Measurements from ENCODE around the gene LIMS1. TPM values are rescaled to one million over a fixed set of nuclear protein-coding genes. Genes with fewer than 3 reads are reported as not detected.
"Not testable (repeated sequence)": the region's sequence is repeated elsewhere in the genome, so short reads cannot be mapped to it uniquely, and the experiment has no call there.

Gene LIMS1
- total RNA-seq, 1 donor from 2014 or later: 50.2 TPM

DNA sequence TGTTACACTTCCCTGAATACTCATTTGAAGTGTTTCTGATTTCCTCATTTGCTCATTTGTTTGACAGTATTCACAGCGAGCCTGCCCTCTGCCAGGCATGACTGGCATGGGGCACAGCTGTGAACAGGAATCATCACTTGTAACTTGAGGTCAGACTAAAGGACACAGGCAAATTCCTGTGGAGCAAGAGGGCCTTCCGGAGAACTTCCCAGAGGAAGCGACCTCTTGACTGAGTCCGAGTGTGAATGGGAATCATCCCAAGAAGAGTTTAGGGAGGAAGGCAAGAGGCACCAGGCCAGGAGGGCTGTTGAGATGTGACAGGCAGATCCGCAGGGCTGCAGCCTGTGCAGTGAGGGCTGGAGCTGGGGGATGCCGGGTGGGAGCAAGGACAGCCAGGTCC lies 45.4 kb downstream of the LIMS1 start:
- DNase-seq (ENCODE audit: low spot score) (no peak), ATAC-seq (peak; percentile 35)
- intact Hi-C loops (cut with DNase I): no loop called here

DNA sequence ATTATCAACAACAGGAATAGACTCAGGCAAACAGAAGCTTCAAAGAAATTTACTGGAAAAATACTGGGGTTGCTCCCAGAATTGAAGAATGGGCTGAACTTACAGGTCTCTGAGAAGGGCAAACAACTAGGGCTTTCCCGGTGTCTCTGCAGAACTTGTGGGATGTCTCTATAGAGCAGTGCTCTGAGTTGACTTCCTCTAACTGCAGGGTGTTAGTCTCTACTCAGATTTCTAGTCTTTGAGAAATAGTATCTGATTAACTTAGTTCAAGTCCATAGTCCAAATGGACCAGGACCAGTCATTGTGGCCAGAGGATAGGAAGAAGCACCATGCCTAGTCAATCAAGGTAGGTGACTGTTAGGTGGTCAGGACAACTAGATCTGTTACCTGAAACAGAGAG lies 45.8 kb downstream of the LIMS1 start:
- ATAC-seq (peak; percentile 20), DNase-seq (ENCODE audit: low spot score) (no peak)
- intact Hi-C loops (cut with DNase I): no loop called here

DNA sequence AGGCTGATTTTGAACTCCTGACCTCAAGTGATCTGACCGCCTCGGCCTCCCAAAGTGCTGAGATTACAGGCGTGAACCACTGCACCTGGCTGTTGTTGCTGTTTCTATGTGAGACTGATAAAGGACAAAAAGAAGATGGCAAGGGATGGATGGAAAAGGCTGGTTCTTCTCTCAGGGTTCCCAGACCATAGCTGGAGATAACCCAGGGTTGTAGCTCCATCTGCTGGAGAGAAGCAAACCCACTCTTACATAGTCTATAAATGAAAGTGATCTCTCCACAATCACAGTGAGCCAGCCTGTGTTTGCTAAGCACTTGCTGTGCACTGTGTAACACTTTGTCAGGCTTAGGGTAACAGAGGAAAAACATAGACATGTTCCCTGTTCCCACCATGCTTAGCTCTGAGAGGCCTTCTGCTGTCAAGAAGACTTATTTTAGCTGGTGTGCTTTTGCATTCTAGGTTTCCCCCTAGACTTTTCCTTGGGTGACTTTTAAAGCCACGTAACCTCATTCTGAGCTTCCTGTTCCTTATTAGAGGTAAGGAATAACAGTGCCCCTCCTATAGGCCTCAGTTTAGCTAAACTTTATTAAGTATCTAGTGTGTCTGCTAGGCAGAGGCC lies 49.7 kb downstream of the LIMS1 start:
- ATAC-seq: peak; percentile 88

DNA sequence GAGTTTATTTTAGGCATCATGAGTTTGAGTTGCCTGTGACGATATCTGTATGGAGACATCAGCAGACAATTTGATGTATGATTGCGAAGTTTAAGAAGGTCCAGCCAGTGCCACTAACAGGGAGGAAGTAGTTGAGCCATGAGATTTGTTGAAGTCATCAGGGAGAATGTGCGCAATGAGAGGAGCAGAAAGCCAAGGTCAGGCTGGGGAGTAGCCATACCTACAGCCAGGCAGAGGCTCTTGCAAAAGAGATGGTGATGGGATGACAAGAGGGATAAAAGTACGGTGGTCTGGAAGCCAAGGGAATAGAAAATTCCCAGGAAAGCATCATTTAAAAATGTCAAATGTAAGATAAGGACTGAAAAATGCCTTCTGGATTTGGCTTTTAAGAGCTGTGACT lies 51.2 kb downstream of the LIMS1 start:
- DNase-seq (ENCODE audit: low spot score): no peak
- intact Hi-C loops (cut with DNase I): no loop called here
- ATAC-seq: no peak

More for the DNA sequence above, 49.7 kb downstream of the LIMS1 start:
- intact Hi-C loops (cut with DNase I): no loop called here
- peak; percentile 71 for DNase-seq (ENCODE audit: low spot score)

DNA sequence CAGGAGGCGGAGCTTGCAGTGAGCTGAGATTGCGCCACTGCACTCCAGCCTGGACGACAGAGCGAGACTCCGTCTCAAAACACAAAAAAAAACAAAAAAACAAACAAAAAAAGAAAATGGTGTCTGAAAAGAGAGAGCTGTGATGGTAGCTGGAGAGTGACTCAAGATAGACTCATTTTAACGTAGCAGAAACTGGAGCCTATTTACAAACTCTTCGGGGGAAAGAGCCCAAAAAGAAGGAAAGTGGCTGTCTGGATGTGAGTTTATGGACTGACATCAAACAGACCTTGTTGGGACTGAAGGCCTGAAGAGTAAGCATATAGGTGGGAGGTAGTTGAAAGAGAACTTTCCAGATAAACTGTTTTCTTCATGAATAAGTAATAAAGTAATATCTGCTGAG lies 51.8 kb downstream of the LIMS1 start:
- DNase-seq (ENCODE audit: low spot score) (no peak), ATAC-seq (no peak)
- intact Hi-C loops (cut with DNase I): no loop called here

DNA sequence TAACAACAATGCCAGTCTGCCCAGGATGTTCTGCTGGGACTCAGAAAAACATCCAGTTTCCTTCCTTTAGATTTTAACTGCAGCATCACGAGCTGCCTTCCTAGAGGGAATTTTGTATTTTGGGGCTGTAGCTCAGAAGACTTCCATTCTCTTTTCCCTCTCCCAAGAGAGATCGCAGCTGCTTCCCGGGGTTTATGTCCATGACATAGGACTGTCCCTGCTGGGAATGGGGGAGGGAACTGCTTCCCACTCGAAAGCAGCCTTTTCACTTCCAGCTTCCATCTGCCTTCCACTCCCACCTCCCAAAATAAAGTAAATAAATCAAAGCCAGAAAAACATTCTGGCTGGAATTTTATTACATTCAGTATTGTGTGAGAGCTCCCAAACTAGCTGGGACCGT lies 52.4 kb downstream of the LIMS1 start:
- ATAC-seq (no peak), DNase-seq (ENCODE audit: low spot score) (no peak)
- intact Hi-C loops (cut with DNase I): no loop called here

DNA sequence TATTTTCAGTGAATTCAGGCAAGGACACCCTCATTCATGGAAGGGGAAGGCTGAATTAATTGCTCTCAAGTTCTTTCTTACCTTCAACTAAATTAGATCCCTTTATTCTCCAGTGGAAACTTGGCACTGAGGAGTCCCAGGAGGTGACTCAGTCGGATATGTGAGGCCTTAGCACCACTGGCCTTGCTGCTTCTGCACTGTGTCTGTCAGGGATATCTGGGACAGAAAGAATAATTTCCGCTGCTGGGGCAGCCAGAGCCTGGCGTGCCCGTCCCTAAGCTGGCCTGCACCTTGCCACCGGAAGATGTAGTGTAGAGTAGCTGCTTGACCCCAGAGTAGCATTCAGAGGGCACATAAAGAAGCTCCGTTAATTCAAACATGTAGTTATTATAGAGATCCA lies 53.4 kb downstream of the LIMS1 start:
- intact Hi-C loops (cut with DNase I): no loop called here
- peak; percentile 47 for ATAC-seq

DNA sequence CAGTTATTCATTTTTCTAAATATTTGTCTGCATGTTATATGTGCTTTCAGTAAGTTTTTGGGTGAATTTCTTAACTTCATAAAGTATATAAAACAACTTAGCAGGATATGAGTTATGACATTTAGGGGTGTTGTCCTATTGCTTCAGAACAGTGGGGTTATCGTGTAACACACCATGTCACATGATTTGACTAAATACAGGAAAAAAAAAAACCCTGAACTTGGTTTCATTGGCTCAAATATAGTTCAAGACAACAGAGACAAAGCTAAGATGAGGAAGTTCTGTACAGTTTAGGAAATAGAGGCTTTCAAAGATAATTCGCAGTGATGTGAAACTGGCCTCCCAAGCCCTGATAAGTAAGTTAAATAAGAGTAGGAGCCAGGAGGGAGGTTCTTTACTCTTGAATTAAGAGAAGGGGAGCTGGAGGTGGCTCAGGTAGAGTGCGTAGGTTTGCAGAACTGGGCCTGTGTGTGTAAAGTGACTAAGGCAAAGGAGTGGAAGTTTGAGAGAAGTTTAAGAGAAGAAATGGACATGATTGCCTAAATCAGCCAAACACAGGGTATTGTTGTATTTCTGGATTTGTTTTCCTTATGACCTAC lies 53.9 kb downstream of the LIMS1 start:
- intact Hi-C loops (cut with DNase I): no loop called here
- no peak for DNase-seq (ENCODE audit: low spot score)
- ATAC-seq: peak; percentile 67

More for the DNA sequence above, 53.4 kb downstream of the LIMS1 start:
- no peak for DNase-seq (ENCODE audit: low spot score)

DNA sequence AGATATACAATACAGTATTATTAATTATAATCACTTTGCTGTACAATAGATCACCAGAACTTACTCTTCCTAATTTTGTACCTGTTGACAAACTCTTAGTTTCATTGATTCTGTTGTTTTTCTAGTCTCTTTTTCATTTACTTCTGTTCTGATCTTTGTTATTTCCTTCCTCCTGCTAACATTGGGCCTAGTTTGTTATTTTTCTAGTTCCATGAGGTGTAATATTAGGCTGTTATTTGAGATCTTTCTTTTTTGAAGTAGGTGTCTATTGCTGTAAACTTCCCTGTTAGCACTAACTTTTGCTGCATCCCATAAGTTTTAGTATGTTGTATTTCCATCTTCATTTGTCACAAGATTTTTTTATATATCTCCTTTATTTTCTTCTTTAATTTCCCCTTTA lies 55.1 kb downstream of the LIMS1 start:
- ATAC-seq (no peak), DNase-seq (ENCODE audit: low spot score) (no peak)
- intact Hi-C loops (cut with DNase I): no loop called here

DNA sequence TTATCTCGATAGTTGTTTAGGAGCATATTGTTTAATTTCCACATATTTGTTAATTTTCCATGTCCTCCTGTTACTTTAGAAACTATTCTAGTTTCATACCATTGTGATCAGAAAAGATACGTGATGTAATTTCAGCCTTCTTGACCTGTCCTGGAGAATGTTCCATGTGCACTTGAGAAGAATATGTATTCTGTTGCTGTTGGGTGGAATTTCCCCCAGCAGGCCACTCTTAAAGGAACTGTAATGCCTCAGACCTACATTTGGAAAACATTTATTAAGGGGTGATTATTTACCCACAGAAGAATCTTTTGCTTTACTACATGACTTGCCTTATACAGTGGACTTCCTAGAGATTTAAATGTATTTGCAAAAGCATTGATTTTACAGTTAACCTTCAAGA lies 55.5 kb downstream of the LIMS1 start:
- DNase-seq (ENCODE audit: low spot score) (no peak), ATAC-seq (no peak)
- intact Hi-C loops (cut with DNase I): no loop called here

DNA sequence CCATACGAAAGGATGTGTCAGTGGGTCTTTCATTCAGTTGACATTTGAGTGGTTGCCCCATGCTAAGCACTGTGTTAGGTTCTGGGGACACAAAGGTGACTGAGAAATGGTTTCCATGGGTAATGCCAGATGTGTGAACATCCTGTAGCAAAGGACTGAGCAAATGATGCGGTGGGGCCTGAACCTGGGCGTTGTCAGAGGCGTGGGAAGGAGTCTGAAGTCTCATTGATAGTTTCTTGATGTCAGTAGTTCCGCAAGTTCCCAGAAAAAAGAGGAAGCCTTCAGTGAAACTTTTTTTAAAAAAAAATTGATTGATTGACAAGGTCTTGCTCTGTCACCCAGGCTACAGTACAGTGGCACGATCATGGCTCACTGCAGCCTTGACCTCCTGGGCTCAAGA lies 56.9 kb downstream of the LIMS1 start:
- intact Hi-C loops (cut with DNase I): no loop called here
- DNase-seq (ENCODE audit: low spot score) (no peak), ATAC-seq (no peak)

DNA sequence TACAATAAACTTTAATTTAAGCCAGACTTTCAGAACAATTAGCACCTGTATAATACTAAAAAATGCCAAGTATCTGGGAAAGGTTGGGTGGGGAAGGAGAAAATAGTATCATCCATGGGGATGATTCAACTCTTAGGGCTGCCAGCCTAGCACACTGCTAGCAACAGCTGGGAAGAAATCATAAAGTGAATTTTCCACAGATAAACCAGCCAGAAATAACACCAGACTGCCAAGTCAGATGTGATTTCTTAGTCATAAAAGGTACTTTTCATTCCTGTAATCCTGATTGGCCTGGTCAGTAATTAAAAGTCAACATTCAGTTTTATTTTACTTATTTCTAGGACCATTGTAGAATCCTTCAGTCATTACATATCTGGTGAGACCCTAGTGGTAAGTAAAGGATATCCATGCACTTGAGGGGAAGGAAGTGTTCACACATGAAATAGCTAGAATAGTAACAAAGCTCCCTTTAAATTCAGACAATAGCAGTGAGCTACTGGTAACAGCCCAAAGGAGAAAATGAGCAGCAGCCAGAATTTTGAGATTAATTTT lies 59.4 kb downstream of the LIMS1 start:
- intact Hi-C loops (cut with DNase I): no loop called here
- ATAC-seq: peak; percentile 81

DNA sequence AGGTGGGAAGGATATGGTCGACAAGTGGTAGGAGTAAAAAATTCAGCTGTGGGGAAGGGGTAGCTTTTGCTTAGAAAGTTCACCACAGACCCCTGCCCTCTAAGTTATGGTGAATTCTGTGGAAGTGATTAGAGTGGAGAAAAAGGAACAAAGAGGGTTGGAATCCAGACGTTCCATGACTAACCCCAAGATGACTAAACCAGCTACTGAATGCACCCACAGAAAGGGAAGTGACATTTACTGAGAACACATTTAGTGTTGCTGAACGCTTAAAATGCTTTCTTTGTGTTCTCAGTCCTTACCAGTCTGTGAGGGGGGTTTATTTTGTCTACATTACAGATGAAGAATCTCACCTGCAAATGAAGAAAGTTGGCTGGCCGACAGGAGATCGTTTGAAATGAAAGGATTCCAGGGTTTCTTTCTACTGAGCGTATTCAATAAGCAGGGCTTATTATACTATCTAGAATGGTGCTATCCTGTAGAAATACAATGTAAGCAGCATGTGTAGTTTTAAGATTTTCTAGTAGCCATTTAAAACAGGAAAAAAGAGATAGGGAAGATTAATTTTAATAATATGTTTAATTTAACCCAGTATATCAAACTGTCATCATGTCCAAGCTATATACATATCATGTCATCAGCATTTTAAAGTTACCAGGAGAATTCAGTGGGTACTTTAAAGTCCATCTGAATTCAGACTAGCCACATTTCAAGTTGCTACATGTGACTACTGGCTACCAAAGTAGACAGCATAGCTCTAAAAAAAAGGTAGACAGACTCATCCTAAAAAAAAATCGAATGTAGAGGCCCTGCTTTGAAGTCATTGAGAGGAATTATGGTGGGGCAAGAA lies 60.1 kb downstream of the LIMS1 start:
- intact Hi-C loops (cut with DNase I): no loop called here
- DNase-seq (ENCODE audit: low spot score): no peak
- peak; percentile 66 for ATAC-seq

More for the DNA sequence above, 59.4 kb downstream of the LIMS1 start:
- DNase-seq (ENCODE audit: low spot score): no peak

DNA sequence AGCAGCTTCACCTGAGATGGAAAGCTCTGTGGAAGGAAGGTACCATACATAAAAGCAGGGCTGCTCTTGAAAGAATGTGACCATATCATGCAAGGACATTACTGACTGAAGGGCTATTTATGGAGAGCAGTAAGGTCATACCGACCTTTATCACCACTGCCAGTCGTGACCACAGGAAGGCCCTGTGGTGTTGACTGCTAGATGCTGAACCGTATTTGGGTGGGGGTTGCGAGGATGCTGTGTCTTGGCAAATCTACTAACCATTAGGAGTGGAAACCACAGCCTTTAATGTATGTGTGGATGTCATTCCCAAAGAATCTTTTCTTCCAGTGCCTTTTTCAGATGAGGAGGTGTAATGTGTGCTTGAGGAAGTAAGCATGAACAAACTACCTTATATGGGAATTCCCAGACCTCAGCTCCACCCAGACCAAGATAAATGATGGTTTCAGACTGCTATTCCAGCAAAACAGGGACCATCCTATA lies 60.8 kb downstream of the LIMS1 start:
- ATAC-seq (no peak), DNase-seq (ENCODE audit: low spot score) (no peak)
- intact Hi-C loops (cut with DNase I): no loop called here

DNA sequence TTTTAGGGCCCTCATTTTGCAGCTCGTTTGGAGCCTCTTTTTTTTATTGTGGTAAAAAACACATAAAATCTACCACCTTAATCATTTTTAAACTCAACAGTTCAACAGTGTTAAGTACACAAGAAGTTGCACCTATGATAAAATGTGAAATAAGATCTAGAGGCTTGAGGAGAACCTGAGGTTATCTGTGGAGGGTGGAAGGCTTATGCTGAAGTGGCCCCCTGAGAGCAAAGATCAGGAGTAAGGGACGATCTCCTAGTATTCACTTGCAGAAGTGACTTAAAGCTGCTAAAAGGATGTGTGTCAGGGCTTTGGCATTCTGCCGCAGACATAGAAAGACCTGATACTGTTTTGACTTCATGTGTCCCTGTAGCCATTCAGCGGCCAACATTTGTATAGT lies 61.5 kb downstream of the LIMS1 start:
- DNase-seq (ENCODE audit: low spot score); intact Hi-C loops (cut with DNase I); ATAC-seq: not testable (repeated sequence)

DNA sequence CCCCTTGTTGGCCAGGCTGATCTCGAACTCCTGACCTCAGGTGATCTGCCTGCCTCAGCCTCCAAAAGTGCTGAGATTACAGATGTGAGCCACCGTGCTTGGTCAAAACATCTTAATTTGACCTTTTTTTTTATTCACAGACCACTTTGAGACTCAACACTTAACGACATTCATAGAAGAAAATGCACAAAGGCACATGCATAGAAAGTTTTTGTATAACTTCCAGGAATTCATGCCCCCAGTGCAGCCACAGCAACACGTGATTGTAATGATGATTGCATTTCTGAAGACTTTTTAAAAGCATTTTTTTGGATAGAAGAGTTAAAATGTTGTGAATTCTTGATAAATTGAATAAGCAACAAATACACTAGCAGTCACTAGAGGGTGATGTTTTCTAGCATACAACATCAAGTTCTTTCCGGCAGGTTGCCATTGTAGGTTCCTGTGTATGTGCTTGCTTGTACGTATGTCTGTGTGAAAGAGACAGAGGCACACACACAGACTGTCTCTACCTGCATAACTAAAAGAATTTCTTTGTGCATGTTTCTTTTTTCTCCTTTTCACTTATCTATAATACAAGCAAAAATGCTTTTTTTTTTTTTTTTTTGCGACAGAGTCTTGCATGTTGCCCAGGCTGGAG lies 63.0 kb downstream of the LIMS1 start:
- ATAC-seq: peak; percentile 59
- intact Hi-C loops (cut with DNase I); DNase-seq (ENCODE audit: low spot score): not testable (repeated sequence)

DNA sequence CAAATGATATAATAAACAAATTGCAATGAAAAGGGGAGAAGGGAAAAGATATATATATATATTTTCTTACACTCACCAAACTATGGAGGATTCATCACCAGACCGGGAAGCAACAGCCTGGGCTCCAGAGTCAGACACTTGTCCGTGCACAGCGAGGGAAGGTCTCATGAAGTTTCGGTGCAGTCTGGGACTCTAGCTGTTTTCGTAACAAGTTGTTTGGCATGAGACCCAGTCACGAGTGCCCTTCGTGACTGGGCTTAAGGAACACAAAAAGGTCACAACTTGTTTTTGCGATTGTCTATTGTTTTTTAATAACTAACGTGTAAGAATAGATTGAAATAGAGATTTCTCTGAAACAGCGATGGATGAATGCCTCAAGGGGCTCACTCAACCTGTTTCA lies 66.9 kb downstream of the LIMS1 start:
- ATAC-seq; intact Hi-C loops (cut with DNase I); DNase-seq (ENCODE audit: low spot score): not testable (repeated sequence)

DNA sequence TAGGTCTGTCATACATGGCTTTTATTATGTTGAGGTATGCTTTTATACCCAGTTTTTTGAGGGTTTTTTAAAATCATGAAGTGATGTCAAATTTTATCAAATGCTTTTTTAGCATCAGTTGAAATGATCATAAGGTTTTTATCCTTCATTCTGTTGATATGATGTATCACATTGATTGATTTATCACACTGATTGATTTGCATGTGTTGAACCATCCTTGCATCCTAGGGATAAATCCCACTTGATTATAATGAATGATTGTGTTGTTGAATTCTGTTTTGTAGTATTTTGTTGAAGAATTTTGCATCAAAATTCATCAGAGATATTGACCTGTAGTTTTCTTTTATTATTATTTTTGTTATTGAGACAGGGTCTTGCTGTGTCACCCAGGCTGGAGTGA lies 68.2 kb downstream of the LIMS1 start:
- ATAC-seq (no peak), DNase-seq (ENCODE audit: low spot score) (no peak)
- intact Hi-C loops (cut with DNase I): no loop called here

DNA sequence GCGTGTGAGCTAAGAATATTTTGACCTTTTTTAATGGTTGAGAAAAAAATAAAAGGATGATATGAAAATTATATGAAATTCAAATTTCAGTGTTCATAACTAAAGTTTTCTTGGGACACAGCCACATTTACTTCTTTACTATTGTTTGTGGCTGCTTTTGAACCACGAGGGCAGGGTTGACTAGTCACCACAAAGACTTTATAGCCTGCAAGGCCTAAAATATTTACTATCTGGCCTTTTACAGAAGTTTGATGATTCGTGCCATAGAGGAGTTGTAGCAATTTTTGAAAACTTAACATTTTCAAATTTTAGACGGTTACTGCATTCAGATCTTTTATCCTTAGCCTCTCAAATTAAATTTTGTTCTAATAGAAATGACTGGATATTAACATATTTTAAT lies 69.9 kb downstream of the LIMS1 start:
- ATAC-seq (no peak), DNase-seq (ENCODE audit: low spot score) (no peak)
- intact Hi-C loops (cut with DNase I): no loop called here

Measured in sciatic nerve (tissue), 2 donors.